C4-2B (cell line): Measurements from ENCODE around the gene NAV3.

Experiments
- ZFX ChIP-seq: fragments of 450-650 bp; IDR thresholded peaks from 2 replicates; pipeline ENCODE4 v1.6.1; 2017
- TF ChIP-seq, protein P1 (sequence below): fragments of 450-650 bp; conservative IDR thresholded peaks from 2 replicates; pipeline ENCODE4 v1.5.1; 2017; ENCODE audit warnings: mild to moderate bottlenecking

DNA sequence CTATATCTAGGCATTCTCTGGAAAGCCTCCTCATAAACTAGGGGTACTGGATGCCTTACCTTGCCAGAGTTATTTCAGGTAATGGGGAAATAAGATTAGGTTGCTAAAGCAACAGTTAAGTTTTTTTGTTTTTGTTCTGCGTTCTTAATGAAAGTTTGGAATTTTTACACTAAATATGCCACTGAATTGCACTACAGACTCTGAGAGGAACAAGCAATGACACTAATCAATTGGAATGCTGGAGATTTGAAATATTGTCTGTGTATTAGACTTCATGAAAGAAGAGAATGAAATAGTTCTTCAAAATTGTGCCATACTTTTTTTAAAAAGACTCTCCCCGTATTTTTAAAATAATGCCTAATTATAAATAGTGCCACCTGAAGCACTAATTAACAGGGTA, 287.8 kb downstream of the NAV3 start:
- TF ChIP-seq, protein P1, sequence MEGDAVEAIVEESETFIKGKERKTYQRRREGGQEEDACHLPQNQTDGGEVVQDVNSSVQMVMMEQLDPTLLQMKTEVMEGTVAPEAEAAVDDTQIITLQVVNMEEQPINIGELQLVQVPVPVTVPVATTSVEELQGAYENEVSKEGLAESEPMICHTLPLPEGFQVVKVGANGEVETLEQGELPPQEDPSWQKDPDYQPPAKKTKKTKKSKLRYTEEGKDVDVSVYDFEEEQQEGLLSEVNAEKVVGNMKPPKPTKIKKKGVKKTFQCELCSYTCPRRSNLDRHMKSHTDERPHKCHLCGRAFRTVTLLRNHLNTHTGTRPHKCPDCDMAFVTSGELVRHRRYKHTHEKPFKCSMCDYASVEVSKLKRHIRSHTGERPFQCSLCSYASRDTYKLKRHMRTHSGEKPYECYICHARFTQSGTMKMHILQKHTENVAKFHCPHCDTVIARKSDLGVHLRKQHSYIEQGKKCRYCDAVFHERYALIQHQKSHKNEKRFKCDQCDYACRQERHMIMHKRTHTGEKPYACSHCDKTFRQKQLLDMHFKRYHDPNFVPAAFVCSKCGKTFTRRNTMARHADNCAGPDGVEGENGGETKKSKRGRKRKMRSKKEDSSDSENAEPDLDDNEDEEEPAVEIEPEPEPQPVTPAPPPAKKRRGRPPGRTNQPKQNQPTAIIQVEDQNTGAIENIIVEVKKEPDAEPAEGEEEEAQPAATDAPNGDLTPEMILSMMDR: no peak
- TF ChIP-seq ZFX: no peak
